ENCODE data around the gene MEFV. TPM values are rescaled to one million over a fixed set of nuclear protein-coding genes. Genes with fewer than 3 reads are reported as not detected.

The MEFV gene
- total and polyA plus RNA-seq, 2 of the 13 experiments (the other 11 are each of a cell fraction or from before 2014, with no cell fraction given) = 0.22 TPM; not detected in 1

GRCh38 chr16:3234857-3235561 is 21.4 kb downstream of the MEFV start, which contains the start of gene ZNF200 (continued):
- peak; percentile 95 for TF ChIP-seq ARID4A (CRISPR knock-in tag; IDR thresholded peaks at IDR 0.05; ENCODE audit: borderline replicate concordance)
- TF ChIP-seq ZNF567 (CRISPR knock-in tag; IDR thresholded peaks at IDR 0.05; ENCODE audit: borderline replicate concordance) = 0 out of 2 replicates have a peak, but pooled peaks have one; percentile 88
- TF ChIP-seq ZNF496 (CRISPR knock-in tag; IDR thresholded peaks at IDR 0.05; ENCODE audit: insufficient replicate concordance) = no peak
- TF ChIP-seq ZMAT3 (CRISPR knock-in tag; conservative IDR thresholded peaks at IDR 0.05) = peak; percentile 91
- TF ChIP-seq ZNF580 (CRISPR knock-in tag; IDR thresholded peaks at IDR 0.05; ENCODE audit: borderline replicate concordance, low read depth) = peak; percentile 43; the same call in 1 of the 2 replicates
- no peak for TF ChIP-seq ZFP36 (IDR thresholded peaks at IDR 0.05; ENCODE audit: borderline replicate concordance, low read depth, low read length, partially characterized antibody)
- TF ChIP-seq ZNF883 (CRISPR knock-in tag; IDR thresholded peaks at IDR 0.05; ENCODE audit: not compliant biosample characterization) = peak; percentile 92
- peak; percentile 83; the same call in 1 of the 2 replicates for TF ChIP-seq ZNF367 (CRISPR knock-in tag; IDR thresholded peaks at IDR 0.05; ENCODE audit: borderline replicate concordance)
- TF ChIP-seq ZNF362 (CRISPR knock-in tag; IDR thresholded peaks at IDR 0.05; ENCODE audit: borderline replicate concordance) = no peak; the same call in 1 of the 2 replicates
- TF ChIP-seq ZNF513 (CRISPR knock-in tag; conservative IDR thresholded peaks at IDR 0.05) = no peak
- no peak for TF ChIP-seq AKAP8 (CRISPR knock-in tag; IDR thresholded peaks at IDR 0.05)
- 0 out of 2 replicates have a peak, but pooled peaks have one; percentile 13 for TF ChIP-seq FOXA3 (CRISPR knock-in tag; IDR thresholded peaks at IDR 0.05)
- TF ChIP-seq ATAD3A (CRISPR knock-in tag; IDR thresholded peaks at IDR 0.05) = no peak
- TF ChIP-seq KAT7 (CRISPR knock-in tag; IDR thresholded peaks at IDR 0.05; ENCODE audit: borderline replicate concordance) = peak; percentile 68; the same call in 1 of the 2 replicates
- TF ChIP-seq NFYB (CRISPR knock-in tag; IDR thresholded peaks at IDR 0.05) = peak; percentile 78
- no peak for TF ChIP-seq FOXM1 (CRISPR knock-in tag; IDR thresholded peaks at IDR 0.05)
- 0 out of 2 replicates have a peak, but pooled peaks have one; percentile 56 for TF ChIP-seq SP140L (CRISPR knock-in tag; IDR thresholded peaks at IDR 0.05; ENCODE audit: borderline replicate concordance)
